Spleen (tissue), 3 donors: ENCODE results near the gene NR3C1.

Source experiments
- POLR2A ChIP-seq, 3 donors: fragments of 450-650 bp; IDR thresholded peaks; one replicate each; pipeline ENCODE4 v1.5.1; 2017; ENCODE audit warnings: antibody characterized with exemption in 3 of 3, mild to moderate bottlenecking in 1 of 3
- POLR2AphosphoS5 ChIP-seq, 3 donors: sonication (generic); formaldehyde crosslinking; IDR thresholded peaks; one replicate each; pipeline ENCODE4 v1.5.1; 2017; ENCODE audit warnings: antibody characterized with exemption in 3 of 3

GRCh38 chr5:143248822-143249579 is 154.5 kb downstream of the NR3C1 start:
- TF ChIP-seq POLR2AphosphoS5 (IDR thresholded peaks at IDR 0.05) (no peak), POLR2A (IDR thresholded peaks at IDR 0.05) (no peak)
